ENCODE results near the gene IQCH.

GRCh38 chr15:67415181-67415580 is 160.6 kb downstream of the IQCH start:
- TF ChIP-seq CTCF (IDR thresholded peaks at IDR 0.05) (no peak), POLR2A (IDR thresholded peaks at IDR 0.05) (no peak)
